ENCODE data around the gene GPAT3. TPM values are rescaled to one million over a fixed set of nuclear protein-coding genes. Genes with fewer than 3 reads are reported as not detected.
A peak's percentile ranks its signal among the peaks of the same experiment; 100 is the strongest.

Gene GPAT3
- total RNA-seq, 1 experiment from 2014 or later = 15.1 TPM

GRCh38 chr4:83489711-83490326 is 46.1 kb upstream of the GPAT3 start:
- CTCF ChIA-PET = no interaction called here
- no TSS peak for BruUV-seq (replicated peaks)
- in situ Hi-C loops (cut with HindIII; ENCODE audit: low pct_unique_long_range_greater_than_20kb, low sequenced_read_pairs) = no loop called here

GRCh38 chr4:83490876-83491450 is 44.9 kb upstream of the GPAT3 start:
- Histone ChIP-seq H3K36me3 (ENCODE audit: control insufficient read depth, insufficient read depth, low read length) (no peaks in the 10 kb centered on the region), H3K27me3 (ENCODE audit: control insufficient read depth, insufficient read depth, low read length) (no peaks in the 10 kb centered on the region), H3K4me1 (ENCODE audit: control insufficient read depth, insufficient read depth, low read length) (no peaks in the 10 kb centered on the region), H3K9me3 (ENCODE audit: control insufficient read depth, insufficient read depth, low read depth, low read length) (no peaks in the 10 kb centered on the region), H3K4me3 (ENCODE audit: low read depth in 2 of 2, low read length in 2 of 2) (no peak overlapping the region), H3K27ac (ENCODE audit: low read length) (no peak overlapping the region)
- DNase-seq (ENCODE audit: low read depth, low spot score) (peak; percentile 38), ATAC-seq (peak; percentile 74; the same call in 1 of the 2 replicates)
- intact Hi-C loops (cut with micrococcal nuclease; ENCODE audit: unreplicated experiment) (loop anchor here (2.0 kb wide), 1 partner anchor 150 kb away; no protein-coding TSS in a partner anchor), in situ Hi-C loops (cut with HindIII; ENCODE audit: low pct_unique_long_range_greater_than_20kb, low sequenced_read_pairs) (no loop called here)
- CTCF ChIA-PET = interaction anchor here (0.6 kb wide), 1 partner anchor 60 kb away, joined by 4 read pairs; no protein-coding TSS in a partner anchor
- POLR2A ChIA-PET = no interaction called here
- BruUV-seq (replicated peaks) = no TSS peak
- TF ChIP-seq TCF7L2 (IDR thresholded peaks at IDR 0.05; ENCODE audit: low read depth, low read length) (no peak), CTCF (IDR thresholded peaks at IDR 0.05) (peak; percentile 85; the same call in 1 of the 2 replicates), SIN3A (IDR thresholded peaks at IDR 0.05; ENCODE audit: borderline replicate concordance, insufficient read depth, low read depth, low read length) (no peak), POLR2AphosphoS5 (IDR thresholded peaks at IDR 0.05; ENCODE audit: low read depth, low read length) (no peak)

More at GRCh38 chr4:83489711-83490326, 46.1 kb upstream of the GPAT3 start:
- POLR2A ChIA-PET = interaction anchor here (0.6 kb wide), 2 partner anchors 131 to 1209 kb away, joined by 3 read pairs; no protein-coding TSS in a partner anchor
- Histone ChIP-seq H3K9me3 (ENCODE audit: control insufficient read depth, insufficient read depth, low read depth, low read length) (no peaks in the 10 kb centered on the region), H3K36me3 (ENCODE audit: control insufficient read depth, insufficient read depth, low read length) (no peaks in the 10 kb centered on the region), H3K4me1 (ENCODE audit: control insufficient read depth, insufficient read depth, low read length) (peaks cover 5% of the 10 kb centered on the region; the same call in 1 of the 2 replicates), H3K27ac (ENCODE audit: low read length) (no peak overlapping the region), H3K27me3 (ENCODE audit: control insufficient read depth, insufficient read depth, low read length) (no peaks in the 10 kb centered on the region), H3K4me3 (ENCODE audit: low read depth in 2 of 2, low read length in 2 of 2) (no peak overlapping the region)
- intact Hi-C loops (cut with micrococcal nuclease; ENCODE audit: unreplicated experiment) = loop anchor here (2.0 kb wide), 1 partner anchor 151 kb away; no protein-coding TSS in a partner anchor
- DNase-seq (ENCODE audit: low read depth, low spot score) (no peak), ATAC-seq (no peak)
- TF ChIP-seq TCF7L2 (IDR thresholded peaks at IDR 0.05; ENCODE audit: low read depth, low read length) (no peak), SIN3A (IDR thresholded peaks at IDR 0.05; ENCODE audit: borderline replicate concordance, insufficient read depth, low read depth, low read length) (no peak), POLR2AphosphoS5 (IDR thresholded peaks at IDR 0.05; ENCODE audit: low read depth, low read length) (no peak), REST (IDR thresholded peaks at IDR 0.05; ENCODE audit: insufficient read depth in 1 of 2, low read depth in 2 of 2, low read length in 1 of 2) (no peak), CTCF (IDR thresholded peaks at IDR 0.05) (no peak)

All from Panc1 (cell line).